ENCODE measurements around the gene KRTAP5-5.
"Not testable (repeated sequence)": the region's sequence is repeated elsewhere in the genome, so short reads cannot be mapped to it uniquely, and the experiment has no call there.

Gene KRTAP5-5

DNA sequence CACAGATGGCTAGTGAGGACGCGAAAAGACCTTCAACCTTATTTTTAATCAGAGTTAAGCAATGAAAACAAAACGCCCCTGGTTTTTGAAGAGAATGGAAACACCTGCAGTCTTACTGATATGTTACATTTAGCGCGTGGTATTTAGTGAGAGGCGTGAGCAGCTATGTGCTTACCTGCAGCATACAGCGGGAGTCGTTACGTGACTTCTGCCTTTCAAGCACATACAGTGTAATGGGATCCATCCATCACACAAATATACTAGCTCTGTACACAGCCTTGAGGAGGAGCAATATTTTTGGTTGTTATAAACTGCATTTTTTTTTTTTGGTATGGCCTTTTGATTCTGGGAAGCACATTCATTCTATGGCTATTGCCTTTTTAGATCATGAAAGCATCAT lies 36.9 kb upstream of the KRTAP5-5 start:
- TF ChIP-seq CTCF (conservative IDR thresholded peaks at IDR 0.05; ENCODE audit: low read depth): no peak
- ChIA-PET POLR2A (ENCODE audit: low non-redundant PET) (no interaction called here), CTCF (interaction anchor here (0.6 to 0.7 kb wide), 2 partner anchors 284 to 321 kb away, joined by 4 to 6 read pairs; no protein-coding TSS in a partner anchor)
- no peak for DNase-seq (ENCODE audit: low spot score)
- H3K27ac ChIP-seq: no peak overlapping the region

GRCh38 chr11:1595994-1596575 lies 33.5 kb upstream of the KRTAP5-5 start:
- POLR2A ChIA-PET (ENCODE audit: low non-redundant PET); H3K27ac ChIP-seq; DNase-seq (ENCODE audit: low spot score): not testable (repeated sequence)
- CTCF ChIA-PET: interaction anchor here (0.6 to 1.4 kb wide), 5 partner anchors 17 to 57 kb away, joined by 4 to 8 read pairs (median 5); partner anchors contain the start of gene KRTAP5-4

DNA sequence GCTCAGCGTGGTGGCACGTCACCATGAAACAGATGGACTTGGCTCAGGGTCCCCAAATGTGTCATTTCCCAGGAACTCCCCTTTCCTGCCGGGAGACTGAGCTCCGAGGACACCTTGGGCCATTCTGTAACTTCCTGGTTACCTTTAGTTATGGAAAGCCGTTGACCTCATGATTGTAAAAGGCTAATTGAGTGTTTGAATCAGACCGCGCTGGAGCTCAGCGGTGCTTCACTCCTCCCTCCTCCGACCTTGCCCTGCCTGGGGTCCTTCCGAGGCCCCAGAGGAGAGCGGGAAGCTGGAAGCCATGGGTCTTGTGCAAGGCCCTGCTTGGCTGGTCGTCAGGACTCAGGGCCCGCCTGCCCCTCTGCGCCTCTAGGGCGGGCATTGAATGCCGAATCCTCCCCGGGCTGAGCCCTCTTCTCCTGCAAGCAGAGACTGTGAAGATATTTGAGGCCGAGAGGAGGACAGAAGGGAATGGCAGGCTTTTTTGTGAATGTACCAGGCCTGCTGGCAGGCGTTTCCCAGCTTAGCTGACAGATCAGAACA lies 32.9 kb upstream of the KRTAP5-5 start:
- CTCF ChIA-PET: interaction anchor here (0.6 to 1.4 kb wide), 3 partner anchors 41 to 51 kb away, joined by 3 to 8 read pairs (median 3); no protein-coding TSS in a partner anchor
- H3K27ac ChIP-seq; DNase-seq (ENCODE audit: low spot score); POLR2A ChIA-PET (ENCODE audit: low non-redundant PET): not testable (repeated sequence)

GRCh38 chr11:1597331-1597993 lies 32.1 kb upstream of the KRTAP5-5 start:
- DNase-seq (ENCODE audit: low spot score): no peak
- TF ChIP-seq CTCF (conservative IDR thresholded peaks at IDR 0.05; ENCODE audit: low read depth): no peak
- POLR2A ChIA-PET (ENCODE audit: low non-redundant PET): no interaction called here
- no peak overlapping the region for H3K27ac ChIP-seq
- CTCF ChIA-PET: interaction anchor here (0.6 to 1.4 kb wide), 2 partner anchors 42 to 51 kb away, joined by 3 read pairs; no protein-coding TSS in a partner anchor

DNA sequence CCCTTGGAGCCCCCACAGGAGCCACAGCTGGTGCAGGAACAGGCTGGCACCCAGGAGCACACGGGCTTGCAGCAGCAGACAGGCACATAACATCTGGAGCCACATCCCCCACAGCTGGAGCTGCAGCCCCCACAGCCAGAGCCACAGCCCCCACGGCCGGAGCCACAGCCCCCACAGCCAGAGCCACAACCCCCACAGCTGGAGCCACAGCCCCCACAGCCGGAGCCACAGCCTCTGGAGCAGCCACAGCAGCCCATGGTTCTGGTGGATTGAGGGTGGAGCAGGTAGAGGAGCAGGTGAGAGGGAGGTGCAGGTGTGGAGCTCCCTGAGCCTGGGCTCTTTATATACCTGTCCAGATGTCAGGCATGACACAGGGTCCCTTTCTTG lies 31.6 kb upstream of the KRTAP5-5 start, which contains the start of gene KRTAP5-2:
Gene KRTAP5-2, minus strand, starts transcription at position 301 of the 387 bp plus-strand sequence. Its CDS starts 44 bp downstream, at position 257.
- ChIA-PET POLR2A (ENCODE audit: low non-redundant PET) (no interaction called here), CTCF (interaction anchor here (0.5 to 1.4 kb wide), 2 partner anchors 51 to 141 kb away, joined by 3 read pairs; no protein-coding TSS in a partner anchor)
- no peak within 1 kb of the TSS for H3K27ac ChIP-seq
- no peak for DNase-seq (ENCODE audit: low spot score)
- TF ChIP-seq CTCF (conservative IDR thresholded peaks at IDR 0.05; ENCODE audit: low read depth): no peak

DNA sequence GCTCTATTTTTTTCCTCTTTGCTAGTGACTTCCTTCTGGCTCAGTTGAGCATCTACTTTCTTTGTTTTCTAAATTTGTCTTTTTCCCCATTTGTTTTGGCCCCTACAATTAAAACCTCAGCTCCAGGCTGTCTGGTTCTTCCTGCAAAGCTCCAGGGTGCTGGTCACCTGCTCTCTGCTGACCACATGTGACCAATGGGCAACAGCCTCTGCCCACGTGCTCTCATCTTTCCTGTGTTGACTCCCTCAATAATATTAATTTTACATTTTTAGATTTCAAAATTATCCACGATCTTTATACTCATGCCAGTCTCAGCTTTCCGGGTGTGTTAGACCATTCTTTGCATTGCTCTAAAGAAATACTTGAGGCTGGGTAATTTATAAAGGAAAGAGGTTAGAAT lies 31.2 kb upstream of the KRTAP5-5 start:
- H3K27ac ChIP-seq; DNase-seq (ENCODE audit: low spot score); POLR2A ChIA-PET (ENCODE audit: low non-redundant PET): not testable (repeated sequence)
- CTCF ChIA-PET: interaction anchor here (0.5 kb wide), 1 partner anchor 141 kb away, joined by 3 read pairs; no protein-coding TSS in a partner anchor

GRCh38 chr11:1598816-1599215 lies 30.8 kb upstream of the KRTAP5-5 start:
- ChIA-PET CTCF (interaction anchor here (0.5 to 0.6 kb wide), 2 partner anchors 9 to 141 kb away, joined by 3 read pairs; no protein-coding TSS in a partner anchor), POLR2A (ENCODE audit: low non-redundant PET) (no interaction called here)
- DNase-seq (ENCODE audit: low spot score): no peak
- no peak for TF ChIP-seq CTCF (conservative IDR thresholded peaks at IDR 0.05; ENCODE audit: low read depth)
- no peak overlapping the region for H3K27ac ChIP-seq

DNA sequence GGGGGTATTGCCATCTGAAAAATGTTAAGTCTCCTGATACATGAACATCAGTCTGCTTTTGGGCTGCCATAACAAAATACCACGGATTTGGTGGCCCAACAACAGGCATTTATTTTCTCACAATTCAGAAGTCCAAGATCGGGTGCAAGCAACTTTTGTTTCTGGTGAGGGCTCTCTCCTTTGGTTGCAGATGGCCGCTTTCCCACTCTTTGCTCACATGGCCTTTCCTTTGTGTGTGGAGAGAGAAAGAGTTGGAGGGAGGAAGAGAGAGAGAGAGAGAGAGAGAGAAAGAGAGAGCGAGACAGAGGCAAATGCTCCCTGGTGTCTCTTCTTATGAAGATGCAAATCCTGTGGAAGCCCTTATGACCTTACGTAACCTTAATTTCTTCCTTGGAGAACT lies 28.9 kb upstream of the KRTAP5-5 start:
- POLR2A ChIA-PET (ENCODE audit: low non-redundant PET): no interaction called here
- no peak overlapping the region for H3K27ac ChIP-seq
- TF ChIP-seq CTCF (conservative IDR thresholded peaks at IDR 0.05; ENCODE audit: low read depth): no peak
- CTCF ChIA-PET: no interaction called here
- no peak for DNase-seq (ENCODE audit: low spot score)

GRCh38 chr11:1601663-1602062 lies 27.9 kb upstream of the KRTAP5-5 start:
- CTCF ChIA-PET: interaction anchor here (0.6 kb wide), 1 partner anchor 227 kb away, joined by 3 read pairs; no protein-coding TSS in a partner anchor
- H3K27ac ChIP-seq; POLR2A ChIA-PET (ENCODE audit: low non-redundant PET); DNase-seq (ENCODE audit: low spot score): not testable (repeated sequence)
